Activated T-cell treated with anti-CD3 and anti-CD28 coated beads, Interleukin-2, amount 50 U/mL, for 24 hours (primary cell): ENCODE data around the gene TMEM161A.

Source experiments
- DNase-seq: peaks from one replicate; pipeline ENCODE4 v3.0.0-alpha.2; 2020
- H3K27ac Mint-ChIP-seq: 2 replicates; pipeline ENCODE4 v1.8.0; 2020; ENCODE audit warnings: mild to moderate bottlenecking, mixed read lengths
- H3K27me3 Mint-ChIP-seq: 2 replicates; pipeline ENCODE4 v1.8.0; 2020; ENCODE audit warnings: mixed read lengths
- H3K36me3 Mint-ChIP-seq: 2 replicates; pipeline ENCODE4 v1.8.0; 2020; ENCODE audit warnings: low read depth, mixed read lengths
- H3K4me1 Mint-ChIP-seq: 2 replicates; pipeline ENCODE4 v1.8.0; 2020; ENCODE audit warnings: low read depth, mixed read lengths
- H3K4me3 Mint-ChIP-seq: 2 replicates; pipeline ENCODE4 v1.8.0; 2020; ENCODE audit warnings: mild to moderate bottlenecking, moderate library complexity, mixed read lengths
- H3K9me3 Mint-ChIP-seq: 2 replicates; pipeline ENCODE4 v1.8.0; 2020; ENCODE audit warnings: mixed read lengths

Gene TMEM161A

GRCh38 chr19:19077103-19077502, 61.2 kb downstream of the TMEM161A start:
- no peaks in the 10 kb centered on the region for H3K27me3 Mint-ChIP-seq
- H3K9me3 Mint-ChIP-seq, result no peaks in the 10 kb centered on the region
- peaks cover 16% of the 10 kb centered on the region for H3K4me1 Mint-ChIP-seq
- no peak for DNase-seq
- no peak overlapping the region for H3K27ac Mint-ChIP-seq
- peaks cover 25% of the 10 kb centered on the region for H3K36me3 Mint-ChIP-seq
- H3K4me3 Mint-ChIP-seq, result no peak overlapping the region

GRCh38 chr19:19076476-19076875, 61.8 kb downstream of the TMEM161A start:
- no peak for DNase-seq
- peaks cover 16% of the 10 kb centered on the region for H3K4me1 Mint-ChIP-seq
- H3K27ac Mint-ChIP-seq, result no peak overlapping the region
- peaks cover 27% of the 10 kb centered on the region for H3K36me3 Mint-ChIP-seq
- no peak overlapping the region for H3K4me3 Mint-ChIP-seq
- no peaks in the 10 kb centered on the region for H3K9me3 Mint-ChIP-seq
- H3K27me3 Mint-ChIP-seq, result no peaks in the 10 kb centered on the region

GRCh38 chr19:19075126-19075525, 63.2 kb downstream of the TMEM161A start:
- Mint-ChIP-seq H3K4me3 (no peak overlapping the region), H3K27ac (no peak overlapping the region), H3K27me3 (no peaks in the 10 kb centered on the region), H3K4me1 (peaks cover 18% of the 10 kb centered on the region), H3K9me3 (no peaks in the 10 kb centered on the region), H3K36me3 (peaks cover 38% of the 10 kb centered on the region)
- DNase-seq, result no peak

- Mint-ChIP-seq H3K4me1 (peaks cover 21% of the 10 kb centered on the region), H3K27ac (no peak overlapping the region), H3K27me3 (no peaks in the 10 kb centered on the region), H3K4me3 (no peak overlapping the region), H3K36me3 (peaks cover 42% of the 10 kb centered on the region), H3K9me3 (no peaks in the 10 kb centered on the region)
- no peak for DNase-seq
Measured at GRCh38 chr19:19074196-19074882, 63.9 kb downstream of the TMEM161A start.

GRCh38 chr19:19071897-19072296, 66.4 kb downstream of the TMEM161A start:
- DNase-seq, result no peak
- Mint-ChIP-seq H3K4me1 (peaks cover 27% of the 10 kb centered on the region), H3K36me3 (peaks cover 38% of the 10 kb centered on the region), H3K27ac (no peak overlapping the region), H3K4me3 (no peak overlapping the region), H3K9me3 (no peaks in the 10 kb centered on the region), H3K27me3 (no peaks in the 10 kb centered on the region)
